Gastroesophageal sphincter (tissue), 3 donors: ENCODE data around the gene TARBP1.

Experiments used
- CTCF ChIP-seq, 4 experiments: fragments of 200-600 bp in 2 of 4; fragments of 450-650 bp in 2 of 4; sonication (generic) in 1 of 4; IDR thresholded peaks; one replicate each; pipeline ENCODE4 v1.5.1; 2017 to 2019; ENCODE audit warnings: antibody characterized with exemption in 4 of 4, mild to moderate bottlenecking in 2 of 4, moderate library complexity in 2 of 4
- POLR2A ChIP-seq, 2 donors: fragments of 450-650 bp; IDR thresholded peaks; one replicate each; pipeline ENCODE4 v1.6.1; 2017; ENCODE audit warnings: antibody characterized with exemption in 2 of 2, mild to moderate bottlenecking in 2 of 2, moderate library complexity in 1 of 2
- POLR2AphosphoS5 ChIP-seq: sonication (generic); formaldehyde crosslinking; IDR thresholded peaks from one replicate; pipeline ENCODE4 v1.6.1; 2017; ENCODE audit warnings: antibody characterized with exemption

- TF ChIP-seq POLR2AphosphoS5 = no peak
- TF ChIP-seq POLR2A (IDR thresholded peaks at IDR 0.05) = no peak
- no peak for TF ChIP-seq CTCF (IDR thresholded peaks at IDR 0.05)
Observed at GRCh38 chr1:234371414-234371813, 107.6 kb downstream of the TARBP1 start.
